Measurements from ENCODE around the gene HOXA5. TPM values are rescaled to one million over a fixed set of nuclear protein-coding genes. Genes with fewer than 3 reads are reported as not detected.

Gene HOXA5
- total RNA-seq, 1 experiment from 2014 or later = not detected

- Histone ChIP-seq H3K27ac (ENCODE audit: insufficient read length, low read depth, low read length) (no peak overlapping the region), H3K27me3 (ENCODE audit: insufficient read depth, low read length) (peaks cover 97% of the 10 kb centered on the region)
Observed at GRCh38 chr7:27160145-27160545, 16.7 kb upstream of the HOXA5 start.

More at GRCh38 chr7:27160145-27160545, 16.7 kb upstream of the HOXA5 start:
- no peaks in the 10 kb centered on the region for H3K4me1 ChIP-seq (ENCODE audit: insufficient read depth, low read length)
- WGBS (ENCODE audit: extremely low coverage, insufficient read length, low lambda C conversion rate) = no CpG with 5 or more reads among the region's 23 CpGs
- no peaks in the 10 kb centered on the region for H3K9me3 ChIP-seq (ENCODE audit: control insufficient read depth, low read depth, low read length)
- TF ChIP-seq CTCF (conservative IDR thresholded peaks at IDR 0.05) = no peak
- no peak overlapping the region for H2AK5ac ChIP-seq (ENCODE audit: insufficient read length, low read length)
- H4K5ac ChIP-seq (ENCODE audit: insufficient read length, low read depth, low read length) = no peak overlapping the region
- H3K4me3 Mint-ChIP-seq = peak overlapping the region in 1 of 2 experiments; percentile 40; a peak in 2 of 5 replicates
- no peak overlapping the region for H3K18ac ChIP-seq (ENCODE audit: insufficient read length, low read depth, low read length)
- H3K27ac Mint-ChIP-seq = no peak overlapping the region
- no peaks in the 10 kb centered on the region for H3K79me1 ChIP-seq (ENCODE audit: insufficient read depth, low read depth, low read length, poor library complexity, severe bottlenecking)
- H3K14ac ChIP-seq (ENCODE audit: insufficient read depth, low read length) = no peak overlapping the region
- H3K4ac ChIP-seq (ENCODE audit: low read depth, low read length) = no peak overlapping the region
- H2BK20ac ChIP-seq (ENCODE audit: low read depth, low read length, poor library complexity, severe bottlenecking) = no peak overlapping the region
- H3K79me2 ChIP-seq (ENCODE audit: insufficient read depth, low read length) = no peaks in the 10 kb centered on the region
- H2AFZ ChIP-seq (ENCODE audit: low read length) = no peak overlapping the region
- H3T11ph ChIP-seq (ENCODE audit: low read length) = no peak overlapping the region
- peaks cover 98% of the 10 kb centered on the region for H3K27me3 Mint-ChIP-seq (ENCODE audit: low read depth)
- H2BK12ac ChIP-seq (ENCODE audit: insufficient read length, low read depth, low read length) = no peak overlapping the region
- peaks cover 0 to 4% (median 0%) of the 10 kb centered on the region in 3 experiments; a peak in 3 of 7 replicates for H3K36me3 Mint-ChIP-seq (ENCODE audit: insufficient read depth in 1 of 3, low read depth in 3 of 3)
- no peak overlapping the region for H3K23ac ChIP-seq (ENCODE audit: insufficient read length, low read depth, low read length)
- no peak overlapping the region for H4K8ac ChIP-seq (replicated peaks; ENCODE audit: insufficient read length, low read depth, low read length)
- no peak overlapping the region for H2BK120ac ChIP-seq (ENCODE audit: low read depth, low read length, poor library complexity, severe bottlenecking)
- peak; percentile 21 for DNase-seq
- H2BK15ac ChIP-seq (ENCODE audit: low read depth, low read length) = no peak overlapping the region
- no peak overlapping the region for H3K9ac ChIP-seq (ENCODE audit: extremely low read depth, insufficient read length, low read length)
- peaks cover 14 to 15% of the 10 kb centered on the region in 2 experiments for H3K9me3 Mint-ChIP-seq
- H3K4me1 Mint-ChIP-seq = peaks cover 3 to 17% of the 10 kb centered on the region in 2 experiments
- no peaks in the 10 kb centered on the region for H4K20me1 ChIP-seq (ENCODE audit: control insufficient read depth, insufficient read depth, insufficient read length)
- H3K23me2 ChIP-seq (ENCODE audit: insufficient read length, low read depth, low read length, poor library complexity, severe bottlenecking) = no peaks in the 10 kb centered on the region
- H3K56ac ChIP-seq (ENCODE audit: insufficient read length, low read depth, low read length) = no peak overlapping the region
- H4K91ac ChIP-seq (ENCODE audit: insufficient read length, low read depth, low read length) = no peak overlapping the region
- H3K4me2 ChIP-seq (ENCODE audit: insufficient read depth, insufficient read length, low read length) = peak overlapping the region; percentile 47
- no peak overlapping the region for H2BK5ac ChIP-seq (ENCODE audit: insufficient read length, low read length)

Measured in H9 (cell line).